ENCODE measurements around the gene SLC39A1.

DNA sequence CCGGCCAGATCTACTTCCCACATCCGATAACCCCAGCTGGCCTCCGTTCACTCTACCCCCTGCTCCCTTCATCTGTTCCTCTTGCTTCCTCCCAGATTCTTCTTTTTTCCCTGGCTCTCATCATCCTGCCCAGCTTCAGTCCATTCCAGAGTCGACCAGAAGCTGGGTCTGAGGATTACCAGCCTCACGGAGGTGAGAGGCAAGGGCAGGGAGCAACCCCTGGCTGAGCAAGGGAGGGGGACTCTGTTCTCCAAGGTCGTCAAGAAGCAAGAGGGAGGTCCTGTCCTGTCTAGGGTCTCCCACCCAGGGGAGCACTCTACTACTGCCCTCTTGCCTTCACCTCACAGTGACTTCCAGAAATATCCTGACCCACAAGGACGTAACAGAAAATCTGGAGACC is 10.2 kb upstream of the SLC39A1 start:
- TF ChIP-seq, protein P1, sequence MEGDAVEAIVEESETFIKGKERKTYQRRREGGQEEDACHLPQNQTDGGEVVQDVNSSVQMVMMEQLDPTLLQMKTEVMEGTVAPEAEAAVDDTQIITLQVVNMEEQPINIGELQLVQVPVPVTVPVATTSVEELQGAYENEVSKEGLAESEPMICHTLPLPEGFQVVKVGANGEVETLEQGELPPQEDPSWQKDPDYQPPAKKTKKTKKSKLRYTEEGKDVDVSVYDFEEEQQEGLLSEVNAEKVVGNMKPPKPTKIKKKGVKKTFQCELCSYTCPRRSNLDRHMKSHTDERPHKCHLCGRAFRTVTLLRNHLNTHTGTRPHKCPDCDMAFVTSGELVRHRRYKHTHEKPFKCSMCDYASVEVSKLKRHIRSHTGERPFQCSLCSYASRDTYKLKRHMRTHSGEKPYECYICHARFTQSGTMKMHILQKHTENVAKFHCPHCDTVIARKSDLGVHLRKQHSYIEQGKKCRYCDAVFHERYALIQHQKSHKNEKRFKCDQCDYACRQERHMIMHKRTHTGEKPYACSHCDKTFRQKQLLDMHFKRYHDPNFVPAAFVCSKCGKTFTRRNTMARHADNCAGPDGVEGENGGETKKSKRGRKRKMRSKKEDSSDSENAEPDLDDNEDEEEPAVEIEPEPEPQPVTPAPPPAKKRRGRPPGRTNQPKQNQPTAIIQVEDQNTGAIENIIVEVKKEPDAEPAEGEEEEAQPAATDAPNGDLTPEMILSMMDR (conservative IDR thresholded peaks at IDR 0.05; ENCODE audit: low read length), result no peak
- TF ChIP-seq EZH2phosphoT487 (IDR thresholded peaks at IDR 0.05; ENCODE audit: borderline replicate concordance, low read depth, low read length), result no peak
